ENCODE measurements around the gene SLF2.
"Not testable (repeated sequence)": the region's sequence is repeated elsewhere in the genome, so short reads cannot be mapped to it uniquely, and the experiment has no call there.

SLF2 gene

GRCh38 chr10:100972904-100973535 is 60.3 kb downstream of the SLF2 start:
- Histone ChIP-seq H3K4me3 (replicated peaks; ENCODE audit: insufficient read depth, low read length) (no peak overlapping the region), H3K27ac (replicated peaks) (no peak overlapping the region), H3K27me3 (ENCODE audit: insufficient read depth, poor library complexity, severe bottlenecking) (no peaks in the 10 kb centered on the region)
- DNase-seq (ENCODE audit: low read depth in 1 of 2, low spot score in 1 of 2) = no peak
- TF ChIP-seq CTCF (IDR thresholded peaks at IDR 0.05; ENCODE audit: insufficient read depth, low read length) (no peak), POLR2AphosphoS5 (IDR thresholded peaks at IDR 0.05; ENCODE audit: low read depth) (no peak), GABPA (IDR thresholded peaks at IDR 0.05; ENCODE audit: low read depth) (no peak)

GRCh38 chr10:100975397-100975796 is 62.6 kb downstream of the SLF2 start:
- not testable (repeated sequence) for H3K27me3 ChIP-seq (ENCODE audit: insufficient read depth, poor library complexity, severe bottlenecking); H3K4me3 ChIP-seq (replicated peaks; ENCODE audit: insufficient read depth, low read length); DNase-seq (ENCODE audit: low read depth in 1 of 2, low spot score in 1 of 2); H3K27ac ChIP-seq (replicated peaks)

GRCh38 chr10:100976906-100977305 is 64.1 kb downstream of the SLF2 start:
- no peak for DNase-seq (ENCODE audit: low read depth in 1 of 2, low spot score in 1 of 2)

GRCh38 chr10:100977436-100977835 is 64.7 kb downstream of the SLF2 start:
- Histone ChIP-seq H3K27me3 (ENCODE audit: insufficient read depth, poor library complexity, severe bottlenecking) (no peaks in the 10 kb centered on the region), H3K27ac (replicated peaks) (no peak overlapping the region), H3K4me3 (replicated peaks; ENCODE audit: insufficient read depth, low read length) (no peak overlapping the region)
- no peak for DNase-seq (ENCODE audit: low read depth in 1 of 2, low spot score in 1 of 2)
- TF ChIP-seq POLR2AphosphoS5 (IDR thresholded peaks at IDR 0.05; ENCODE audit: low read depth) (no peak), REST (IDR thresholded peaks at IDR 0.05; ENCODE audit: insufficient replicate concordance, low read depth) (no peak), GABPA (IDR thresholded peaks at IDR 0.05; ENCODE audit: low read depth) (no peak), SPI1 (IDR thresholded peaks at IDR 0.05; ENCODE audit: borderline replicate concordance, low read depth) (no peak), CTCF (IDR thresholded peaks at IDR 0.05; ENCODE audit: insufficient read depth, low read length) (no peak)

More at GRCh38 chr10:100976906-100977305, 64.1 kb downstream of the SLF2 start:
- Histone ChIP-seq H3K27me3 (ENCODE audit: insufficient read depth, poor library complexity, severe bottlenecking) (no peaks in the 10 kb centered on the region), H3K27ac (replicated peaks) (no peak overlapping the region), H3K4me3 (replicated peaks; ENCODE audit: insufficient read depth, low read length) (no peak overlapping the region)
- TF ChIP-seq CTCF (IDR thresholded peaks at IDR 0.05; ENCODE audit: insufficient read depth, low read length) (no peak), REST (IDR thresholded peaks at IDR 0.05; ENCODE audit: insufficient replicate concordance, low read depth) (no peak), SPI1 (IDR thresholded peaks at IDR 0.05; ENCODE audit: borderline replicate concordance, low read depth) (no peak), GABPA (IDR thresholded peaks at IDR 0.05; ENCODE audit: low read depth) (no peak), POLR2AphosphoS5 (IDR thresholded peaks at IDR 0.05; ENCODE audit: low read depth) (no peak)
